Stimulated activated naive CD4-positive, alpha-beta T cell (primary cell): ENCODE results near the gene PPP1R13L.
A peak's percentile ranks its signal among the peaks of the same experiment; 100 is the strongest.

ENCODE experiments used
- DNase-seq, 6 experiments: peaks; one replicate each; lab custom pipeline; 2025; lab: John Stamatoyannopoulos, UW

The PPP1R13L gene, protein sequence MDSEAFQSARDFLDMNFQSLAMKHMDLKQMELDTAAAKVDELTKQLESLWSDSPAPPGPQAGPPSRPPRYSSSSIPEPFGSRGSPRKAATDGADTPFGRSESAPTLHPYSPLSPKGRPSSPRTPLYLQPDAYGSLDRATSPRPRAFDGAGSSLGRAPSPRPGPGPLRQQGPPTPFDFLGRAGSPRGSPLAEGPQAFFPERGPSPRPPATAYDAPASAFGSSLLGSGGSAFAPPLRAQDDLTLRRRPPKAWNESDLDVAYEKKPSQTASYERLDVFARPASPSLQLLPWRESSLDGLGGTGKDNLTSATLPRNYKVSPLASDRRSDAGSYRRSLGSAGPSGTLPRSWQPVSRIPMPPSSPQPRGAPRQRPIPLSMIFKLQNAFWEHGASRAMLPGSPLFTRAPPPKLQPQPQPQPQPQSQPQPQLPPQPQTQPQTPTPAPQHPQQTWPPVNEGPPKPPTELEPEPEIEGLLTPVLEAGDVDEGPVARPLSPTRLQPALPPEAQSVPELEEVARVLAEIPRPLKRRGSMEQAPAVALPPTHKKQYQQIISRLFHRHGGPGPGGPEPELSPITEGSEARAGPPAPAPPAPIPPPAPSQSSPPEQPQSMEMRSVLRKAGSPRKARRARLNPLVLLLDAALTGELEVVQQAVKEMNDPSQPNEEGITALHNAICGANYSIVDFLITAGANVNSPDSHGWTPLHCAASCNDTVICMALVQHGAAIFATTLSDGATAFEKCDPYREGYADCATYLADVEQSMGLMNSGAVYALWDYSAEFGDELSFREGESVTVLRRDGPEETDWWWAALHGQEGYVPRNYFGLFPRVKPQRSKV

DNA sequence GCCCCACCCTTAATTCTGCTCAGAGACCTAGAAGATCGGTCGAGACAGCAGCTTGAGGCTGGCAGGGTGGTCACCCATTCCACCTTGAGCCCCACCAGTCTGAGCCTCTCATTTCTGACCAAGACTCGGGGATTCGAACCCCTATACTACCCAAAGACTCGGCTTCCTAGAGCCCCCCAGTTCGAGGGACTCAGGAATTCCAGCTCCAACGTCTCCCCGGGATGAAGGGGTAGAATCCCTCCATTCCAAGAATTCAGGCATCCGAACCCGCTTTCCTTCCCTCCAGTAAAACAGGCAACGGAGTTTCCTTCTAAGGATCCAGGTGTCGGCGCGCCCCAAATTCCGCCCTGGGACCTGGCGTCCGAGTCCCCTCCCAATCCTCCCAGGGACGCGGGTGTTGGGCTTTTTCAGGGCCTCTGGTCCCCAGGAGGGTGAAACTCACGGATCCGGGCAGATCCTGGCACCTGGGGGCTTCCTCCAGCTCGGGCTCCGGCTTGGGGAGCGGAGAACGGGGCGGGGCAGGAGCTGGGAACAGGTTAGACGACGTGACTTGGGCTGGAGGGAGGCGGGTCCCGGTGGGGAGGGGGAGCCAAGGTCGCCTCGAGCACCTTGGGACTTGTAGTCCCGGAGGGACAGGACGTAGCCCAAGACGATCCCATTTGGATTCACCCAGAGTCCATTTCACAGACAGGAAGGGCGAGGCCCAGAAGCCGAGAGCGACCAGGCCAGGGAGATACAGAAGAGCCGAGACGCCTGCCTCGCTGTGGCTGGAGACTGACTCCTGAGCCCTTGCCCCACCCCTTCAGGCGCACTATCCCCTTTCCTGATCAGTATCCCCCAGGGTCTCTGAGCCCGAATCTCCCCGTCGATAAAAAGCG lies at the start of gene PPP1R13L:
PPP1R13L (minus strand) TSS at position 513 of the 878 bp plus-strand sequence. CDS start 6,751 bp downstream, outside the sequence.
- DNase-seq, result peak in 2 of 6 experiments; percentile 26 to 38

DNA sequence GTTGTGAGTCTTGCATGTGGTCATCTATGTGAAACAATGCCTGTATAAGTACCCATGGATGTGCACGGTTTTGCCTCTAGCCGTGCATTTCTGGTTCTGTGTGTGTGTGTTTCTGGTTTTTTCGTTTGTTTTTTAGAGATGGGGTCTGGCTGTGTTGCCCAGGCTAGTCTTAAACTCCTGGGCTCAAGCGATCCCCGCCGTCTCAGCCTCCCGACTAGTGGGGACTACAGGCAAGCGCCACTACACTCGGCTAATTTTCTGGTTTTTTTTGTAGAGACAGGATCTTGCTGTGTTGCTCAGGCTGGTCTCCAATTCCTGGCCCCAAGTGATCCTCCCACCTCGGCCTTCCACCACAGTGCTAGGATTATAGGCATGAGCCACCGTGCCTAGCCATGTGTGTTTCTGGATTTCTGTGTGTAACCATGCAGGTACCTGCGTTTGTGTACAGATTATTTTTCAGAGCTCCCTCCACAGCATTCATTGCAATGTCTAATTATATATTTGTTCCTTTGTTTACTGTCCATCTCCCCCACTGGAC lies 47.0 kb upstream of the PPP1R13L start:
- no peak for DNase-seq

DNA sequence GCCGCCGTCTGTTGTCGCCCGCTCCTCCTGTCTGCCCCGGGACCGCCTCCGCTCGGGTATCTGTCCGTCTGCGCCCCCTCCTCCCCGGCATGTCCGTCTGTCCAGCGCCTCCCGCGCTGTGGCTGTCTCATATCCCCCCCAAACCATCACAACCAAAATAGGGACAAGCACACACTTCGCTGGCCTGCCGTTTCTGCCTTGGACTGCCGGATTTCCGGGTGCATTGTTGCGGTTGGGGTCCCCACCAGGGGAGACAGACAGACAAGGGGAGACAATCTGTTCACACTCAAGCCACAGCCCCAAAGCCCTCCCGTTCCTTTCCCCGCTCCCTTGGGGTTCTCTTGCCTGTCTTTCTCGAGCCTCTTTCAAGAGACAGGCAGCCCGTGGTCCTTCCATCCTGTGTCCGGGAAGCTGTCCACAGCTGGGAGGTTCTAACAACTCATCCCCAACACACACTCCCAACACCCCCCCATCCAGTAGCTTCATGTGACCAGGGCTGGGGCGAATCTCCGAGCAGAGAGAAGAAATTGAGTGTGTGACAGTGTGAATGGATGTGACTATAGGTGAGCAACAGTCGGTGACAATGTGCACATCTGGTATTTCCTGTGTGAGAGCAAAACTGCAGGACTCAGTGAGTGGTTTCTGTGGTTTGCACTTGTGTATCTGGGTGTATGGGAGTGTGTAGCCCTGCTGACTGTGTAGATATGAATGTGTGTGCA lies 46.4 kb upstream of the PPP1R13L start:
- peak; percentile 60 to 87 (median 77) for DNase-seq

DNA sequence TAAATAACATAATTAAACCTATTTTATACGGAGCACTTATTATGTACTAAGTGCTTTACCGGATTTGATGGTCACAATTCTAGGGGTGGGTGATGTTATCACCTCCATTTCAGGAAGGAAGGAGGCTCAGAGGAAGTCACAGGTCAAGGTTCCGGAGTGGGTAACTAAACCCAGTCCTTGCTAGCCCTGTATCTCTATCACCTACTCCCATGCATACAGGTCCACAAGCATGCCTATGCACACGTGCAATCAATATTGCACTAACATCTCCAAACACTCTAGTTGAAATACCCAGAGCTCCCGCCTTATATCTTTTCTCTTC lies 45.1 kb upstream of the PPP1R13L start:
- DNase-seq, result no peak

DNA sequence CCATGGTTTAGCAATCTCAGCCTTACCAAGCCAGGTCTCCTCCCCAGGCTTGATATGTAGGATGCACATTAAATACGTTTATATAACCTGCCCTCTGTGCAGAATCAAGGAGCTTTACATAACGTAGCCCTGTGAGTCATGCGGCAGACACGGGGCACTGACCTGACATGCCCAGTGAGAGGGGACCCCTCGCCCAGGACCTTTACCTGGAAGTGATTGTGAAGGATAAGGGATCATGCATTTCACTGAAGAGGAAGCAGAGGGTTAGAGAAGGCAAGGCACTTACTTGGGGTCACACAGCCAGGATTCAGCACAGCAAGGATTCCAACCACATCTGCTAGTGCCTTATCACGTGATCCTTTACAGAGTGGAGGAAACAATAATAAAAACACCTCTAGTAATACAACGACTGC lies 44.0 kb upstream of the PPP1R13L start:
- DNase-seq, result no peak

DNA sequence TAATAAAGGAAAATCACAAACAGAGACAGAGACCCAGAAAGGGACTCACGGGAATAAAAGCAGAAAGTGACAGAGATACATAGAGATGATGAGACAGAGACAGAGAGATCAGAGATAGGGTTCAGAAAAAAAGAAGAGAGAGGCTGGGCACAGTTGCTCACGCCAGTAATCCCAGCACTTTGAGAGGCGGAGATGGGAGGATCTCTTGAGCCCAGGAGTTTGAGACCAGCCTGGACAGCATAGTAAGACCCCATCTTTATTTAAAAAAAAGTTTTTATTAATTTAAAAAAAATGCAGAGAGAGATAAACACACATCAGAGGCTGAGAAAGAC lies 43.5 kb upstream of the PPP1R13L start:
- no peak for DNase-seq

DNA sequence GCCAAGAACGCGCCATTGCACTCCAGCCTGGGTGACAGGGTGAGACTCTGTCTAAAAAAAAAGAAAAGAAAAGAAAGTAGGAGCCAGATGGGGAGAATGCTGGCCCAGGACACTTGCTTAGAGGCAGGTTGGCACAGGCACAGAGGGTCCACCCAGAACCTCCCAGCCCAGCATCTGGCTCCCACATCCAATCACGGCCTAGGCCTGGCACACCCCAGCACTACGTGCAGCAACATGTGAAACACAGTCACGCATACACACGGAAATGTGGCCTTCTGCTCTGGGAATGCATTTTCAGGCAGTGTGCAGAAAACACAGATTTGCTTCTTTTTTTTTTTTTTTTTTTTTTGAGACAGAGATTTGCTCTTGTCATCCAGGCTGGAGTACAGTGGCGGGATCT lies 42.1 kb upstream of the PPP1R13L start:
- no peak for DNase-seq

DNA sequence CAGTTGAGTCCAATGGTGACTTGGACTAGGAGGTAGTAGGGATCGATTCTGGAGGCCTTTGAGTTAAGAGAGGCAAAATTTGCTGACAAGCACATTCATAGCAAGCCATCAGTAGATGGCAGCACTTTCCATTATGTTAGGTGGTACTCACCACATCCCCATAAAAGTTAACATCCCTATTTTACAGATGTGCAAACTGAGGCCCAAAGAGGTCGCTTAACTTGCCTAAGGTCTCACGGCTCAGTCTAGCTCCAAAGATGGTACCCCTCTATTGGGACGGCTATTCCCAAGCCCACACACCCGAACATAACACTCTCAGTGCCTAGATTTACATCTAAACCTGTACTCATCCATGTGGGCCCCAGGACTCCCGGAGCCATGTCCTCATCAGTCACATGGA lies 41.4 kb upstream of the PPP1R13L start:
- peak in 1 of 6 experiments; percentile 22 for DNase-seq

DNA sequence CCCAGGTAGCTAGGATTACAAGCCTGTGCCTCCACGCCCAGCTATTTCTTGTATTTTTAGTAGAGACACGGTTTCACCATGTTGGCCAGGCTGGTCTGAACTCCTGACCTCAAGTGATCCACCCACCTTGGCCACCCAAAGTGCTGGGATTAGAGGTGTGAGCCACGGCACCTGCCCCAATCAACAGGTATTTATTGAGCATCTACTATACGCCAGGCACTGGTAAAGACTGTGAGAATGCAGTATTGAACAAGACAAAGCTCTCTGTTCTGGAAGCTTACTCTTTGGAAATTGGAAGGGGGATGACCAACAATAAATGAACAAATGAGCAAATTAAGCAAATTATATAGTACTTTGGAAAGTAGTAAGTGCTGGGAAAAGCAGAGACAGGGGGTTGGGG lies 40.3 kb upstream of the PPP1R13L start:
- no peak for DNase-seq

DNA sequence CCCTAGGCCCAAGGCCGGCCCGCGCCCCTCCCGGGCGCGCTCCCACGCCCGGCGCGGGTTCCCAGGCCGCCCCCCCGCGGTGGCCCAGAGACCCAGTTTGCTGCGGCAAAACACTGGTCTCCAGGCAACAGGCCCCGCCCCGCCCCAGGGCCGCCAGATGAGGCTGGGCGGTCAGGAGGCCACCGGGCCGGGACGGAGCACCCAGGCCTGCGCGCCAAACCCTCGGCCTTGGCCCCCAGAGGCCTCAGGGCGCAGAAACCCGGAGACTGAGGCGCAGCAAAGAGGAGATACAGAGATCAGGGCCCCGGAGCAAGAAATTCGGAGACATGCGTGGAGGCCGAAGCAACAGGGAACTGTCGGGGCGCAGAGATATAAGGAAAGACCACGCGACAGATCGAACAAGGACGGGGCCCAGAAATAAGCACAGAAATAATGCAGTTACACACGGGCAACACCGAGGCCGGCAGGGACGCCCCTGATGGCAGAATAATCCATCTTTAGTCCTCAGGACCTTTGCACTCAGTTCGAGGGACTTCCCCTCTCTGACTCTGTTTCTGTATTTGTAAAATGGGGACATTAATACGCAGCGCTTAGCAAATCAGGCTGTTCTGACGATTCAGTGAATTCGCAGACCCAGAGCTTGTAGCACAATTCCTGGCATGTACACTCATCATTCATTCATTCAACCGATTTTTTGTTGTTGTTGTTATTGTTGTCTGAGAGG lies 39.6 kb upstream of the PPP1R13L start:
- DNase-seq, result peak; percentile 50 to 77 (median 64)

DNA sequence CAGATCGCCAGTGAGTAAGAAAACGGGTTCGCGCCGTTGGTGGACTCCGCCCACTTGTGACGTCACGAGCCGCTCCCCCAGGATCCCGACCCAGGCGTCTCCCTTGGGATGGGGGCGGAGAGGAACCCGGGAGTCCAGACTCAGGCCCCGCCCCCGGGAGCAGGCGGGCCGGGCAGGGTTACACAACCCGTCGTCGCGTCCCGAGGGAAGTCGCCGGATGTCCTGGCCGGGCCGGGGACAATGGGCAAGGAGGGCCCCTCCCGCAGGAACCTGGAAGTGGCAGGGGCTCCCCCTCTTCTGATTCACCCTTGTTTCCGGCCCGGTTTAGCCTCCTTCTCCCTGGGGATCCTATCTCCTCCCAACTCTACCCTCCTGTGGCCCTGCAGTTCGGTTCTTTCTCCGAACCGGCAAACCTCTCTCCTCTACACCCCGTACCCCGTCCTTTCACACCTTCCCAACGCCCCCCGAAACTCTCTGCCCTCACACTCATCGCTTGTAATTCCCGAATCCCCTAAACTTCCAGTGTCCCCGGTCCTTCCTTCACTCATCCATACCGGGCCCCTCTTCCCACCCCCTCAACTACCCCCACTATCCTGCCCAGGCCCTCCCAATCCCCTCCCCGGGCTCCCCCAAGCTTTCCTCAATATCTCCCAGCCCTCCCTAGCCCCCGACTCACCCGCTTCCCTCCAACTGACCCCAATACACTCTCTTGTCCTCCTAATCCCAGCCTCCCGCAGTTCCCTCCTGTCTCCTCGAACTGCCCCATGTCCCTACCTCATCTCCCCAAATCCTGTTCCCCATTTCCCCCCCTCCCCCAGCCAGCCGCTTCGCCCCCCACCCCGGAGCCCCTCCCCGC lies 38.8 kb upstream of the PPP1R13L start:
- DNase-seq, result peak; percentile 10 to 56 (median 33)

DNA sequence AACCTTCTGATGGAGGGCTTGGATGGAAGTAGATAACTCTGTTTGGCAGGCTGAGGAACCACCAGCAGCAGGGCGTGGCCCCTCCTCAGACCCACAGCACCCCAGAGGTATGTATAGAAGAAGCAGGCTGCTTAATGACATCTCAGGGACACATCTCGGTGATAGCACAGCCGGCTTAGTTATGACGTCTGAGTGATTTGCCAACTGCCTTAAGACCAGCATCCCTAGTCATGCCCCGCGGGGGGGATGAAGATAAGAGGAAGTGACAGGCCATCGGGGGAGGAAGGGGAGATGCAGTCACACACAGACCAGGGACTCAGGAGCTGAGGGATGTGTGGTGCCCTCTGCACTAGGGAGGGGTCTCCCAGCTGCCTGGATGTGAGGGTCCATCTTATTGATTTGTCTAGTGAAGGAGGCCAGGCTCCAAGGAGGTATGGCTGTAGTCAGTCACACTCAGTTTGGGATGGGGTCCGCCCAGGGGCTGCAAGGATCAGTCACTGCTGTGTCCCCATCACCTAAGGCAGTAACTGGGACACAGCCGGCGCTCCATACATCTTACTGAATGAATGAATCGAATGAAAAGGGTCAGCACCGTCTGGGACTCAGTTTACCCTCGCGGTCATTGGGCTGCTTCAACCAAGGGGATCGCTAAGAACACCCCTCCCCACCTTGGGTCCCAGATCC lies 38.1 kb upstream of the PPP1R13L start:
- DNase-seq, result peak; percentile 15 to 56 (median 32)

DNA sequence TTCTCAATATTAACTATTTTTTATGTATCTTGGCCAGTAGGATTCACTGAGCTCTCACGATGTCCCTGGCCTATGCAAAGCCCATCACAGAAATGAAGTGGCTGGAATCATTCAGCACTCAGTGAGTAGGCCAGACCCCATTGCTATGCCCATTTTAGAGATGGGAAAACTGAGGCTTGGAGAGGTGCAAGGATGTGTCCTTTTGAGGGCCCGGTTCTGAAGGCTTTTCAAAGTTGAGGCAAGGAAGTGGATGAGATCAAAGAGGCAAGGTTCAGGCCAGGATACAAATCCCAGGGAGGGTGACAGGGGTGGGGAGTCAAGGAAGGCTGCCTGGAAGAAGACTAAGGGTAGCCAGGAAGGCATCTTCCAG lies 37.5 kb upstream of the PPP1R13L start:
- DNase-seq, result no peak

DNA sequence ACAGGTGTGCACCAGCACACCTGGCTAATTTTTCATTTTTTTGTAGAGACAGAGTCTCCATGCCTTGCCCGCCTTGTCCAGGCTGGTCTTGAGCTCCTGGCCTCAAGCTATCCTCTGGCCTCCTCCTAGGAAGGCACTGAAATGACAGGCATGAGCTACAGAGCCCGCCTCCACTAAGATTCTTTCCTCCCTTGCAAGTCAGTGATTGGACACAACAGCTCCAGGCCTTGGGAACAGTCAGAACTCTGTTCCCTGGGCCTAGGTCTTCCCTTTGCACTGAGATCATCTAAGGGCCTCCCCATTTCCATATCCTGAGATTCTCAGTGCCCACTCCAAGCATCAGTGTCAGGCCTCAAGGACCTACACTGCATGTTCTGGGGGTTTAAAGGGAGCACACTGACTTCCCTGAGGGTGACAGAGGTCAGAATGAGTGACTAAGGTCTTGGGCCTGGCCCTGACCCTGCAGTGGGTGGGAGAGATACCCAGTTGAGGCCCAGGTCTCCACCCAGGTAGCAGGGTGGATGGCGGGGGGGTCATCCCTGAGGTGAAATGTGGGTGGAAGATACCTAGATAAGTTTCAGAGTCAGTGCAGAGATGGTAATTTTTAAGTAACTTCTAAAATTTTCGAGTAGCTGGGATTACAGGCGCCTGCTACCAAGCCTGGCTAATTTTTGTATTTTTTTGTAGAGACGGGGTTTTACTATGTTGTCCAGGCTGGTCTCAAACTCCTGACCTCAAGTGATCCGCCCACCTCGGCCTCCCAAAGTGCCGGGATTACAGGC lies 36.2 kb upstream of the PPP1R13L start:
- no peak for DNase-seq

DNA sequence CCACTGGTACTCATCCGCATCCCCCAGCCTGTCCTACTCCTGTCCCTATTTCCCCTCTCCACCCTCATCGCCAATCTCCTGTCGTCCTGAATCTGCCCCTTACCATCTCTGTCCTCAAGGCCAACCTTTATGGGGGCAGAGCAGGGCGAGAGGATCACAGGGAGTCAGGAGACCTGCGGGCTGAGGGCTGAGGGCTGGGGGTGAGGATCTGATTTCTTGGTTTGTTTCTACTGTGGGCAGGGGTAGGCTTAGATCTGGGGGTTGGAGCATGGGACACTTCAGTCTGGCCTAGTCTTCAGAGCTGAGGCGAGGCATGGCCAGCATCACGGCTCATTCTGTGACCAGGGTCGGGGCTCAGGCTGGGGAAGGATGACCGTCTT lies 35.4 kb upstream of the PPP1R13L start:
- peak in 1 of 6 experiments; percentile 23 for DNase-seq

DNA sequence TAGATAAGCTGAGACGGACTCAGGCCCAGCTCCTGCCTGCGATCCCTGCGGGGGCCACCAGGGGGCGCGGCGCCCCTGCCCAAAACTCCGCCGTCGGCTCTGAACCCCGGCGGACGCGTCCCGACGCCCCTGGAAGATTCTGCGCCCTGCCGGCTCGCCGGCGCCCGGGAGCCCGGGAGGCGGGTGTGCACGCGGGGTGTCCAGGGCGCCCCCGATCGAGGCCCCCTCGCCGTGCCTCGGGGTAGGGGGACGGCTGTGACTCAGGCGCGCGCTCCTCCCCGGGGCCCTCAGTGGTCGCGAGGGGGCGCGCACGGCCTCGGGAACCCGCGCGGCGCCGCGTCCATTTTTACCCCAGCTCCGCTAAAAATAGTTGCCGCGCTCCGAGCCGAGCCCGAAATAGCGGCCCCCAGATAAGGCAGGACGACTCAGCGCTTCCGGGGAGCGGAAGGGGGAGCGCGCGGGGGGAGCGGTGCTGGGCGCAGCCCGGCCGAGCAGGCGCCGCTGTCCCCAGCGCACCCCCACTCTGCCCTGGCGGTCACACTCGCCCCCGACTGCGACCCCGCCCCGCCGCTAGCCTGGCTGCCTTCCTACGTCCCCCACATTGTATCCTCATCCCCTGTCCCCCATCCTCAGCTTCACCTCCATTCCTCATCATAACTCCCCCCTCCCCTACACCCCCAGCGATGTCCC lies 34.8 kb upstream of the PPP1R13L start:
- DNase-seq, result peak; percentile 80 to 94 (median 86)

DNA sequence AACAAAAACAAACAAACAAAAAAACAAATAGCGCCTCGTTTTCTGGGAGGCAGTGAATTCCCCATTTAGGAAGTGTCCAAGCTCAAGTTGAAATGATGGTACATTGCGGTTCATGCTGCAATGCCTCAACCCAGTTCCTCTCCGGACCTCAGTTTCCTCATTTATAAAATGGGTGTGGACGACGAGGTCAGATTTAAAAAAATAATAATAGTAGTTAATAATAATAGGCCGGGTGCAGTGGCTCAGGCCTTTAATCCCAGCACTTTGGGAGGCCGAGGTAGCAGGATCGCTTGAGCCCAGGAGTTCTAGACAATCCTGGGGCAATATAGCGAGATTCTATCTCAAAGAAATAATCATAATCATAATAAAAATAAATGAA lies 34.3 kb upstream of the PPP1R13L start:
- DNase-seq, result no peak

DNA sequence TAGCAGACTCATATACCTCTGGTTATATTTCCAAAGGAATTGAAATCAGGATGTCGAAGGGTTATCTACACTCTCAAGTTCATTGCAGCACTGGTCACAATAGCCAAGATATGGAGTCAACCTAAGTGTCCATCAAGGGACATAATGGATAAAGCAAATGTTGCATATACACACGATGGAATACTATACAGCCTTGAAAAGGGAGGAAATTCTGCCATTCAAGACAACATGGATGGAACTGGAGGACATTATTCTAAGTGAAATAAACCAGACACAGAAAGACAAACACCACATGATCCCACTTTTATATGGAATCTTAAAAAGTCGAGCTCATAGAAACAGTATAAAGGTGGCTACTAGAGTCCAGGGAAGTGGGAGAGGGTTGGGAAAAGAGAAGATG lies 32.5 kb upstream of the PPP1R13L start:
- no peak for DNase-seq
